HG03565 (cell line): ENCODE results near the gene AFF2.

Experiments
- ATAC-seq: cut with Tn5 transposase; IDR thresholded peaks from one replicate; pipeline ENCODE4 v1.9.1; 2021; ENCODE audit warnings: mild to moderate bottlenecking, moderate library complexity; ENCODE audit not compliant: unreplicated experiment

Gene AFF2

DNA sequence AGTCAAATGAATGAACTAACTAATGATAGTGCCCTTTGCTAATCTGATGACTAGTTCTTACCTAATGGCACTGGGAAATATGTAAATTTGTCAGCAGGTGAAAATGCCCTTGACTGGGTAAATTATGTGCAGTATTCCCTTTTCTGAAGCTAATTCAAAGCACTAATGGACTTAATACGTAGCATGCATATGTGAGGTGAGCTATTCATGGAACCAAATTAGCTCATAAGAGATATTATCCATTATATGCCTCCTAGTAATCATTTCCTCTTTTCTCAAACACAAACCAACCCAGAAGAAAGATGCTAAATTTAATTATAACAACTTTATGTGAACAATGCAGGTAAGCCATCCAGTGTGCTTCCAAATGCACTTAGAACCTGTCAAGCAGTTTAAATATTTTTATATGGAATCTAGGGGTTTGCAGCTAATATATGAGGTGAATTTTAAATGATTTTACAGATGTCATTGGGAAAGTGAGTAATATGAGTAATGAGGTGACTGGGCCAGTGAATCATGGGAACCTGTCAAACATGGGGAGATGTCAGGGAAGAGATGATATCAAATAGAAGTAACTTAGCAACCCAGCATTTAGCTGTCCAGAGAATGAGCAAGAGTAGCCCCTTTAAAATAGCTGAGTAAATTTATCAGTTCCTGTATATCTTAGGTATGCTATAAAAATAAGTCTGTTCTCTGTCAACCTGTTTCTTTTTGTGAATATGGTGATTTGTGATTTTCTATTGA, 315.0 kb downstream of the AFF2 start:
- no peak for ATAC-seq

DNA sequence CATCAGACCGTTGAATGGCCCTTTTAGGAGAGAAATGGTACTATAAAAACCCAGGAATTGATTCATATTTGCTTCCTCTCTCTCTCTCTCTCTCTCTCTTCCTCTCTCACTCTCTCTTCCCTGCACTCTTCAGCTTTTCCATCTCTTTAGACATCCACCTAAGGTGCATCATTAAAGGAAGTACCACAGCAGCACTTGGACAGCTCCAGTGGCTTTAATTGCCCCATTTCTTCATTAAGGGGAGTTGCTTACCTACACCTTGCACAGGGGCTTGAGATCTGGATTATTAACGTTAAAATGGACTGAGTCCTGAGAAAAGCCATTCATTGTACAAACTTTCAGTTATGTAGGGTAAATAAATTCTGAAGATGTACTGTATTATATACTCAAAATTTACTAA, 323.6 kb downstream of the AFF2 start:
- ATAC-seq: no peak

DNA sequence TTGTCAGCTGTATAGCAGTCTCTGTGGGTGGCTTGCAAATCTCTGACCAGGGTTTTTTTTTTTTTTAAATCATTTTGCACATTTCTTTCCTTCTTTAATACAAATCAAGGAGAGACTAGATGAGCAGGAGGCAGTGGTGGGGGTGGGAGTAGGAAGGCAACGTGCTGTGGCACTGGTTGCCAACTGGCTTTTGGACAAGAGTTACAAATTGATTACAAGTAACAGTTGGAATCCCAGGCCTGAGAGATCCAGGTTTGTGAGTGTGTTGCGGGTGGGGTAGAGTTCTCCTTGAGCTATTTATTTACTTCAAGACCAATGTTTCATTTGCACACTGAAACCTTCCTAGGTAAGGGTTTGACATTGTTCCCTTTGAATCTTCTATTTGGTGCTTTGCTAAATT, 325.3 kb downstream of the AFF2 start:
- no peak for ATAC-seq

DNA sequence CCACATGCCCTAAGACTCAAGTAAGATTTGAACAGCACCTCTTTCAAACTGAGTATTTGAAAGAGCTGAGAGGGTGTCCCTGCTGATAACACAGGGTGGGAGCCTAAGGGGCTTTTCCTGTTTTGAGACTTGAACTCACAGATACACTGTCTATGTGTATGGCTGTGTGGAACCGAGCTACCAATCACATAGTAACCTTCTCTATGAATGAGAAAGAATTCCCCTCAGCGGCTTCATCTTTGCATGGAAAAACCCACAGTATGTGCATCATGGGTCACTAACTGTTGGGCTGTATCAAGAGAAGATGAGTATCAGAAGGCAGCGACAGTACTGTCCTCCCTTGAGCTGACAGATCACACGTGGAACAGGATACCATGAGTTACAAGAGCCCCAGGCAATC, 336.3 kb downstream of the AFF2 start:
- ATAC-seq: no peak

- no peak for ATAC-seq
Measured at GRCh38 chrX:148850631-148851030, 350.2 kb downstream of the AFF2 start.

DNA sequence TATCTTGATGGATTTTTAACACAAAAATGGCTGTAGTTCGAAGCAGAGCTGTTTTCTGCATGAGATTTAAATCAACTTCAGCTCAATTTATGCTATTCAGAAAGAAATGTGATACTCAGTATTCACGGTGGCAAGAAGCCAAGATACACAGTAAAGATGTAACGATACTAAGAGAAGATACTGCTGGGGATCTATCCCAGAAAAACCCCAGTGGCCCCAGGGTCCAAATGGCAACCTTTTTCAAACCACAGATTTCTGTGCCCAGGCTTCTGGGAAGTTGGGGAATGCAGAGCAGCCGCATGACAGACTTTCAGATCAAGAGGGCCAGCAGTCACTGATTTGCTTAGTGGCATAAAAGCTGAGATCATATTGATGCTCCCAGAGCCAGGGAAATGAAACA, 353.9 kb downstream of the AFF2 start:
- no peak for ATAC-seq

DNA sequence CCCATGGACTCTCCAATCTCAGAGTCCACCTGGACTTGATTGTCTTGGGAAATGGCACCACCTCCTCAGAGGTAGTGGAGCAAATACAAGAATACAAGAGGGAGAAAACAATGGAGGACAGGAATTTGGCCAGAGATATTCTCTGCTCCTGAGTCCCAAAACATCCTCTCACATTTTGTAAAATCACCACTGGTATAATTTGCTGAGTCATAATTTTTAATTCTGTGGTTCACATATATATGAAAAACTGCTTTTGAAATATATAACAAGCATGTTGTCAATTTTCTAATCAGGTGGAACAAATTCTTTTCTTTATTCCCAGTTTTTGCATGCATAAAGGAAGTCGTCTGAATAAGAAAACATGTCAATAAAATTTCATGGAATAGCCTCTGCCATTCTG, 356.1 kb downstream of the AFF2 start:
- ATAC-seq: no peak

DNA sequence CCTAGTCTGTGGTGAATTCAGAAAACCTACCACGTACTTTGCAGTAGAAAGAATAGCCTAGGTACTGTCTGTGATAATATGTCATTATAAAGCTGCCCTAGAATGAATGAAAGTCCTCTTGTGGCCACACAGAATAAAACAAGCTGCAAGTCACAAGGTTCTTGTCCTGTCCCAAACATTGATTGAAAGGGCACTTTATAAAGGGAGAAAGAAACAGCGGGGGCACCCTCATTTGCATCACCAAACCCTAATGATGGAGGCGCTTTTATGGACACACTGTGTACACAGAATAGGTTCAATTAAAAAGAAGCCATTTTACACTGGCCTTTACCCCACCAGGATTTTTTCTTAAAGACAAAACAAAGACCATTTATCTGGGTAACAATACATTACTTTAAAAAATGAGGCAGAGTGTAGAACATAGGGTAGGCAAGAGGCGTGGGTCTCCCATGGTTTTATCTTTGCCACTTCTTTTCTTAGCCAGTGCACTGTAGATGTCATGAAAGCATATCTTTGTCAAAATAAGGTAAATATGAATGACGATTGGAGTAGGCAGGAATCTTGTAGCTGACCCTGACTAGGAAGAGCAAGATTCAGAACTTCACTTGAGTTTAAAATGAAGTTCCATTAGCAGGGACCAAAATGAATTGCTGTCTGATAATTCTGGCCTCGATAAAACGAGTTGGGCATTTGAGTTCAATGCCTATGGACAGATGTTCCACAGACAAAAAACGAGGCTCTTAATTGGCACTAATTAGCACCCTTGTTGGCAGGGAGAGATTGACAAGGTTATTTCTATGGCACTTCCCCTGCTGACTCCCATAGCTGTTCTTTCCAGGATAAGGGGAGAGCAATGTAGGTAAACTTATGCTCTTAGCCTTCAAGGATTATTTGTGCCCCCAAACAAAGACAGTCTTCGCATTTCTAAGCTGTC, 365.1 kb downstream of the AFF2 start:
- no peak for ATAC-seq

GRCh38 chrX:148867596-148867995, 367.2 kb downstream of the AFF2 start:
- ATAC-seq: no peak

DNA sequence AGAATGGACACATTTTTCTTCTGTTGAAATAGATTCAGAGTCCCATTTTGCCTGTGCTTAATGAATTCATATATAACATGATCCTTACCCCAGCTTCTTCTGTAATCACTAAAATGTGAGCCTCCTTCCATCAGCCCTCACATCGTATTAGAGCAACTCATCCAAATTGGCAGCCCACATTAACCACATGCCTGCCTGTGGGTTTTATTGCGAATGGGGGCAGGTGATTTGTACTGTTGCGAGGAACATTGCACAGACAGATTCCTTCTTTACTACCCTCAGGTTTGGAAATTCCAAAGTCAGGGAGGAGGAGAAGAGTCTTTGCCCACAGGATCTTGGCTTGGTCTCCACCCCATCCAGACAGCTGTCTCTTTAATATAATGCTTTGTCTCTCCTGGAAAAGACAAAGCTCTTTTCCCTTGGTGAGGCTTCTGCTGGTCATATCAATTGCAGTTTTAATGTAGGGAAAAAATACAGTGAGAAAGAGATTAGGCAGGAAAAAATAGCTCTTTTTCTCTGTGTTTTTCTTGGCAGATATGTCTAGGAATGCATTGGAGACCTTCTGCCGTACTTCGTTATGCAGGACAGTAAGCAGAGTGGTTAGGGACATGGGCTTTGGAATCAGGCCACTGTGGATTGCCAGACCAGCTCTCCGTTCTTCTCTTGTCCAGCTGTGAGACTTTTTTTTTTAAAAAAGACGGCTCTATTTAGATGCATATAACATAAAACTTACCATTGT, 371.2 kb downstream of the AFF2 start:
- ATAC-seq: no peak

- no peak for ATAC-seq
Measured at GRCh38 chrX:148872161-148872535, 371.7 kb downstream of the AFF2 start.

DNA sequence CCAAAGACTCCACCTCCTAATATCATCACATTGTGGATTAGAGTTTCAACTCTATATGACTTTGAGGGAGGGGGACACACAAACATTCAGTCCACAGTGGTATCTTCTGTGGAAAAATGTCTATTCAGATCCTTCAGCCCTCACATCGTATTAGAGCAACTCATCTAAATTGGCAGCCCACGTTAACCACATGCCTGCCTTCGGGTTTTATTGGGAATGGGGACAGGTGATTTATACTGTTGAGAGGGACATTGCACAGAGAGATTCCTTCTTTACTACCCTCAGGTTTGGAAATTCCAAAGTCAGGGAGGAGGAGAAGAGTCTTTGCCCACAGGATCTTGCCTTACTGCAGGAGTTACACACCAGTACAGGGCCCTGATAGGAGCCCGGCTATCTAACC, 372.5 kb downstream of the AFF2 start:
- no peak for ATAC-seq

GRCh38 chrX:148874636-148875246, 374.3 kb downstream of the AFF2 start:
- no peak for ATAC-seq

GRCh38 chrX:148878371-148878770, 378.0 kb downstream of the AFF2 start:
- ATAC-seq: no peak

DNA sequence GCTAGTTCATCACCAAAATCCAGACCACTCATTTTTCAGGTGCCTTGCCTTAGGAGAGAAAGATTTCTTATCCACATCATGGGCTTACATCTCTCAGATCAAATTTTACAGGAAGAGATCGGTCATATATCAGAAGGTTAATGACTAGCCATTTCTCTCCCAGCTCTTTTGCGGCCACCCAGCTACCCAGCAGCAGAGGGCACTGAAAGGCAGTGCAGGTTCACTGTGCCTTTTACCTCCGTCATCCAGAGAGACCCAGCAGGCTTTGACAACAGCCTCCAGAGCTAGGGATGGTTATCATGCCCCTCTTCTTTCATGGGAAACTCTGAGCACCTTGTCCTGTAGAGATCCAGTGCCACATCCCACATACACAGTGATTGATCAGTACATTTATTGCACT, 384.8 kb downstream of the AFF2 start:
- no peak for ATAC-seq

- ATAC-seq: no peak
Measured at GRCh38 chrX:148893395-148893794, 393.0 kb downstream of the AFF2 start.

GRCh38 chrX:148902581-148902980, 402.2 kb downstream of the AFF2 start:
- no peak for ATAC-seq

GRCh38 chrX:148903176-148903575, 402.8 kb downstream of the AFF2 start:
- no peak for ATAC-seq

DNA sequence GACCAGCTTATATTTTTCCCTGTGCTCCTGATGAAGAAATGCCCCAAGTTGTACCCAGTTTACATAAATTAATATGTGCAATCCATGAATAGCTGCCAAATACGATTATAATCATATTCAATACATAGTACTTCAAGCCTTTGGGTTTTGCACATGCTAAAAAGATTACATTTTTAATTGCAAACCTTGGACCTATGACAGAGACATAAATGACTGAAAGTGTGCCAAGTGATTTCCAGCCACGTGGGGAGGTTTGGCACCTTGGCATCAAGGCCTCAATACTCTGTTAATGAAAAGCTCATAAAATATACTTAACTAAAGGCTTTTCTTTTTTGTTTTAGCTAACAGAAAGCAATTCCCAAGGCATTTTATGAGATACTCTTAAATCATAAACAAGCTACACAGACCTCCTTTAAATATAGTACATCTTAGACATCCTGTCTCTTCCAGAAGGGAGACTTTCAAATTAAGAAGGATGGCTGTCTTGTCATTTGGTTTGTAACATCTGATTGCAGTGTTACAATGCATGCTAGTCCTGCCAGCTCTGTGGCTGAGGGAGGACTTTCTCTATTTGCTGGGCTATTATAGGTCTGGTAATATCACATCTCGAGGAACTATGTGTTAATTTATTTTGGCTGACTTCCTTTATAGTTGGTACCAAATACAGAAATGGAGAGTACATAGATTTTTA, 404.1 kb downstream of the AFF2 start:
- no peak for ATAC-seq

- ATAC-seq: no peak
Measured at GRCh38 chrX:148905400-148905799, 405.0 kb downstream of the AFF2 start.
